Measurements from ENCODE around the gene NUPR1. TPM values are rescaled to one million over a fixed set of nuclear protein-coding genes. Genes with fewer than 3 reads are reported as not detected.

The NUPR1 gene
- polyA plus RNA-seq, 1 donor (not counting 4 experiments of a cell fraction or from before 2014, with no cell fraction given), result 126 TPM

DNA sequence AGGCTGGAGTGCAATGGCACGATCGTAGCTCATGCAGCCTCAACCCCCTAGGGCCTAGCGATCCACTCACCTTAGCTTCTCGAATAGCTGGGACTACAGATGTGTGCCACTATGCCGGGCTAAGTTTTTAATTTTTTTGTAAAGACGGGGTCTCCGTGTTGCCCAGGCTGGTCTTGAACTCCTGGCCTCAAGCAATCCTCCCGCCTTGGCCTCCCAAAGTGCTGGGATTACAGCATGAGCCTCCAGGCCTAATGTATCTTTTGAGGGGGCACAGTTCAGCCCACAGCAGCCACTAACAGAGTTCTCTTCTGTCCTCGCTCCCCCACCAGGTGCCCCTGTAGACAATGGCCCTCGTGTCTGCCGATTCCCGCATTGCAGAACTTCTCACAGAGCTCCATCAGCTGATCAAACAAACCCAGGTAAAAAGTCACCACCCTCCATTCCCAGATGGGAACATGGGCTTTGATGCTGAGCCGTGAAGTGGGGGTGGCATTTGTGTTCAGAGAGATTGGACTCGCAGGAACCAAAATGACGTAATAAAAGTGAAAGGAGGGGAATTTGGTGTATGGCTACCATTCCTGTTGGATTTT, 42.0 kb upstream of the NUPR1 start:
- Histone ChIP-seq H3K9me1 (ENCODE audit: control insufficient read depth, extremely low read depth, insufficient read depth, low read length) (no peaks in the 10 kb centered on the region), H3K4me2 (ENCODE audit: control insufficient read depth, extremely low read depth, insufficient read depth, low read depth, low read length) (no peak overlapping the region), H3K4me3 (ENCODE audit: control insufficient read depth in 2 of 3, extremely low read depth in 1 of 3, insufficient read depth in 2 of 3, low read depth in 1 of 3, low read length in 3 of 3) (no peak overlapping the region), H2AFZ (ENCODE audit: control insufficient read depth, low read length) (no peak overlapping the region), H3K9ac (ENCODE audit: control insufficient read depth, extremely low read depth, insufficient read depth, low read length) (no peak overlapping the region), H3K27ac (ENCODE audit: control insufficient read depth, insufficient read depth, low read length) (no peak overlapping the region), H3K9me3 (ENCODE audit: control insufficient read depth, low read depth, low read length) (no peaks in the 10 kb centered on the region), H3K27me3 (ENCODE audit: control insufficient read depth, extremely low read depth, insufficient read depth, low read length) (no peaks in the 10 kb centered on the region), H4K20me1 (ENCODE audit: control insufficient read depth, extremely low read depth, insufficient read depth, low read length) (no peaks in the 10 kb centered on the region), H3K4me1 (ENCODE audit: control insufficient read depth, extremely low read depth, insufficient read depth, low read length) (no peaks in the 10 kb centered on the region), H3K79me2 (ENCODE audit: control insufficient read depth, insufficient read depth, low read length) (no peaks in the 10 kb centered on the region), H3K36me3 (ENCODE audit: control insufficient read depth in 2 of 2, extremely low read depth in 1 of 2, insufficient read depth in 2 of 2, low read length in 2 of 2) (peaks cover 2 to 7% of the 10 kb centered on the region in 2 experiments)
- TF ChIP-seq, protein P1, sequence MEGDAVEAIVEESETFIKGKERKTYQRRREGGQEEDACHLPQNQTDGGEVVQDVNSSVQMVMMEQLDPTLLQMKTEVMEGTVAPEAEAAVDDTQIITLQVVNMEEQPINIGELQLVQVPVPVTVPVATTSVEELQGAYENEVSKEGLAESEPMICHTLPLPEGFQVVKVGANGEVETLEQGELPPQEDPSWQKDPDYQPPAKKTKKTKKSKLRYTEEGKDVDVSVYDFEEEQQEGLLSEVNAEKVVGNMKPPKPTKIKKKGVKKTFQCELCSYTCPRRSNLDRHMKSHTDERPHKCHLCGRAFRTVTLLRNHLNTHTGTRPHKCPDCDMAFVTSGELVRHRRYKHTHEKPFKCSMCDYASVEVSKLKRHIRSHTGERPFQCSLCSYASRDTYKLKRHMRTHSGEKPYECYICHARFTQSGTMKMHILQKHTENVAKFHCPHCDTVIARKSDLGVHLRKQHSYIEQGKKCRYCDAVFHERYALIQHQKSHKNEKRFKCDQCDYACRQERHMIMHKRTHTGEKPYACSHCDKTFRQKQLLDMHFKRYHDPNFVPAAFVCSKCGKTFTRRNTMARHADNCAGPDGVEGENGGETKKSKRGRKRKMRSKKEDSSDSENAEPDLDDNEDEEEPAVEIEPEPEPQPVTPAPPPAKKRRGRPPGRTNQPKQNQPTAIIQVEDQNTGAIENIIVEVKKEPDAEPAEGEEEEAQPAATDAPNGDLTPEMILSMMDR (optimal IDR thresholded peaks at IDR 0.05 in 1 of 3, IDR thresholded peaks at IDR 0.05 in 1 of 3, conservative IDR thresholded peaks at IDR 0.05 in 1 of 3; ENCODE audit: extremely low read depth in 1 of 3, insufficient read depth in 2 of 3, low read length in 3 of 3), result no peak
- no peak for TF ChIP-seq EZH2 (IDR thresholded peaks at IDR 0.05; ENCODE audit: low read length)
- DNase-seq (ENCODE audit: low read depth, low spot score) (no peak), FAIRE-seq (no peak)
- dilution Hi-C loops (cut with MboI; ENCODE audit: extremely low pct_ligation_motif_present, low sequenced_read_pairs), result no loop called here

DNA sequence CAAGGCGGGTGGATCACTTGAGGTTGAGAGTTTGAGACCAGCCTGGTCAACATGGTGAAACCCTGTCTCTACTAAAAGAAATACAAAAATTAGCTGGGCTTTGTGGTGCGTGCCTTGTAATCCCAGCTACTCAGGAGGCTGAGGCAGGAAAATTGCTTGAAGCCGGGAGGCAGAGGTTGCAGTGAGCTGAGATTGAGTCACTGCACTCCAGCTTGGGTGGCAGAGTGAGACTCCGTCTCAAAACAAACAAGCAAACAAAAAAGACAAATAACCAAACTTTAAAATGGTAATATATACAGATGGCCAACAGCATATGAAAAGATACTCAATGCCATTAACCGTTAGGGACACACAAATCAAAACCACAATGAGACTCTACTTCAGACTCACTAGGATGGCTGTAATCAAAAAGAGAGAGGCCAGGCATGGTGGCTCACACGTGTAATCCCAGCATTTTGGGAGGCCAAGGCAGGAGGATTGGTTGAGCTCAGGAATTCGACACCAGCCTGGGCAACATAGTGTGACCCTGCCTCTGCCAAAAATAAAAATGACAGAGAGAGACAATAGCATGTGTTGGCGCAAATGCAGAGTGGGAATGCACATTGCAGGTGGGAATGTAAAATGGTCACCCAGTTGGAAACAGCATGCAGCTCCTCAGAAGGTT, 36.8 kb upstream of the NUPR1 start:
- H3K9me1 ChIP-seq (ENCODE audit: control insufficient read depth, extremely low read depth, insufficient read depth, low read length), result no peaks in the 10 kb centered on the region
- FAIRE-seq (no peak), DNase-seq (ENCODE audit: low read depth, low spot score) (no peak)
- no peaks in the 10 kb centered on the region for H3K36me3 ChIP-seq (ENCODE audit: control insufficient read depth in 2 of 2, extremely low read depth in 1 of 2, insufficient read depth in 2 of 2, low read length in 2 of 2)
- no peaks in the 10 kb centered on the region for H3K27me3 ChIP-seq (ENCODE audit: control insufficient read depth, extremely low read depth, insufficient read depth, low read length)
- H2AFZ ChIP-seq (ENCODE audit: control insufficient read depth, low read length), result no peak overlapping the region
- H4K20me1 ChIP-seq (ENCODE audit: control insufficient read depth, extremely low read depth, insufficient read depth, low read length), result no peaks in the 10 kb centered on the region
- peaks cover 2% of the 10 kb centered on the region for H3K79me2 ChIP-seq (ENCODE audit: control insufficient read depth, insufficient read depth, low read length)
- no peaks in the 10 kb centered on the region for H3K4me1 ChIP-seq (ENCODE audit: control insufficient read depth, extremely low read depth, insufficient read depth, low read length)
- no peak for TF ChIP-seq EZH2 (IDR thresholded peaks at IDR 0.05; ENCODE audit: low read length)
- TF ChIP-seq, protein P1 (optimal IDR thresholded peaks at IDR 0.05 in 1 of 3, IDR thresholded peaks at IDR 0.05 in 1 of 3, conservative IDR thresholded peaks at IDR 0.05 in 1 of 3; ENCODE audit: extremely low read depth in 1 of 3, insufficient read depth in 2 of 3, low read length in 3 of 3), result no peak
- no peak overlapping the region for H3K27ac ChIP-seq (ENCODE audit: control insufficient read depth, insufficient read depth, low read length)
- no peak overlapping the region for H3K4me2 ChIP-seq (ENCODE audit: control insufficient read depth, extremely low read depth, insufficient read depth, low read depth, low read length)
- no peak overlapping the region for H3K4me3 ChIP-seq (ENCODE audit: control insufficient read depth in 2 of 3, extremely low read depth in 1 of 3, insufficient read depth in 2 of 3, low read depth in 1 of 3, low read length in 3 of 3)
- no peaks in the 10 kb centered on the region for H3K9me3 ChIP-seq (ENCODE audit: control insufficient read depth, low read depth, low read length)
- no peak overlapping the region for H3K9ac ChIP-seq (ENCODE audit: control insufficient read depth, extremely low read depth, insufficient read depth, low read length)
- dilution Hi-C loops (cut with MboI; ENCODE audit: extremely low pct_ligation_motif_present, low sequenced_read_pairs), result no loop called here
